ENCODE measurements around the gene NPPC. TPM values are rescaled to one million over a fixed set of nuclear protein-coding genes. Genes with fewer than 3 reads are reported as not detected.

The NPPC gene
- total RNA-seq, 1 experiment from 2014 or later, result not detected

GRCh38 chr2:231957913-231958763 lies 31.9 kb upstream of the NPPC start:
- Histone ChIP-seq H3F3A (ENCODE audit: low read length, unreplicated experiment) (no peaks in the 10 kb centered on the region), H3K9me2 (replicated peaks; ENCODE audit: low read length) (no peaks in the 10 kb centered on the region), H3K4me2 (ENCODE audit: low read length) (no peak overlapping the region), H3K27me3 (ENCODE audit: low read length) (no peaks in the 10 kb centered on the region), H4K20me1 (ENCODE audit: low read length) (no peaks in the 10 kb centered on the region), H3K27ac (ENCODE audit: low read length) (no peak overlapping the region), H3K9me3 (ENCODE audit: low read length) (no peaks in the 10 kb centered on the region), H3K4me3 (ENCODE audit: low read length) (no peak overlapping the region), H3K4me1 (ENCODE audit: insufficient read depth, low read length) (peaks cover 7% of the 10 kb centered on the region), H3K36me3 (ENCODE audit: low read depth, low read length) (no peaks in the 10 kb centered on the region), H3K79me2 (ENCODE audit: low read length) (peaks cover 18% of the 10 kb centered on the region), H2AFZ (ENCODE audit: low read length) (no peak overlapping the region), H3K9ac (ENCODE audit: low read length) (no peak overlapping the region)
- BruUV-seq (replicated peaks), result no TSS peak
- ATAC-seq (no peak), DNase-seq (no peak)
- no peak for TF ChIP-seq EZH2phosphoT487 (IDR thresholded peaks at IDR 0.05; ENCODE audit: borderline replicate concordance, low read length)
- TF ChIP-seq CTCF (conservative IDR thresholded peaks at IDR 0.05; ENCODE audit: low read depth, low read length), result no peak
- no peak for TF ChIP-seq EZH2 (IDR thresholded peaks at IDR 0.05; ENCODE audit: low read length, unreplicated experiment)
- intact Hi-C loops (cut with micrococcal nuclease), result no loop called here
- CTCF ChIA-PET, result no interaction called here
- POLR2A ChIA-PET (ENCODE audit: unreplicated experiment), result no interaction called here

DNA sequence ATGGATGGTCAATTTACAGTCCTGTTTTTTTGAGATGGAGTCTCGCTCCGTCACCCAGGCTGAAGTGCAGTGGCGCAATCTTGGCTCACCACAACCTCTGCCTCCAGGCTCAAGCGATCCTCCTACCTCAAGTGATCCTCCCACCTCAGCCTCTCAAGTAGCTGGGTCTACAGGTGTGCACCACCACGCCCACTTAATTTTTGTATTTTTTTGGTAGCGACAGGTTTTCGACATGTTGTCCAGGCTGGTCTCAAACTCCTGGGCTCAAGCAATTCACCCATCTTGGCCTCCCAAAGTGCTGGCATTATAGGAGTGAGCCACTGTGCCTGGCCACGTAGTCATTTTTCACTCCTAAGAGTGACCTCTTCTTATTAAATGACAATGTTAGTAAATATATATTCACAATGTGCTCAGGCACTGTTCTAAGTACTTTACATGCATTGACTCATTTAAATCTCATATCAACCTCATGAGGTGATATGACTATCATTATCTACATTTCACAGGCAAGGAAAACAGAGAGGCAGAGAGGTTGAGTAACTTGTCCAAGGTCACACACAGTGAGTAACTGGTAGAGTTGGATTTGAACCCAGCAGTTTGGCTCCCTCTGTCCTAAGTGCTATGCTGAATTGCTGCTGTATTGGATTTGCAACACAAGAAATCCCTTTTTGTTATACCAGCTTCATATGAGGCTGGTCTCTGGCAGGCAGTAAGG lies 29.7 kb upstream of the NPPC start:
- Histone ChIP-seq H3K4me3 (ENCODE audit: low read length) (no peak overlapping the region), H3K9me3 (ENCODE audit: low read length) (no peaks in the 10 kb centered on the region), H3K4me1 (ENCODE audit: insufficient read depth, low read length) (peaks cover 2% of the 10 kb centered on the region), H3K27me3 (ENCODE audit: low read length) (no peaks in the 10 kb centered on the region), H3K79me2 (ENCODE audit: low read length) (0 out of 2 replicates have a peak, but pooled peaks cover 2% of the 10 kb centered on the region), H3K27ac (ENCODE audit: low read length) (no peak overlapping the region), H3K9ac (ENCODE audit: low read length) (no peak overlapping the region), H3F3A (ENCODE audit: low read length, unreplicated experiment) (no peaks in the 10 kb centered on the region), H4K20me1 (ENCODE audit: low read length) (no peaks in the 10 kb centered on the region), H2AFZ (ENCODE audit: low read length) (no peak overlapping the region), H3K9me2 (replicated peaks; ENCODE audit: low read length) (no peaks in the 10 kb centered on the region), H3K36me3 (ENCODE audit: low read depth, low read length) (no peaks in the 10 kb centered on the region), H3K4me2 (ENCODE audit: low read length) (no peak overlapping the region)
- CTCF ChIA-PET, result no interaction called here
- POLR2A ChIA-PET (ENCODE audit: unreplicated experiment), result no interaction called here
- ATAC-seq, result no peak
- TF ChIP-seq CTCF (conservative IDR thresholded peaks at IDR 0.05; ENCODE audit: low read depth, low read length) (no peak), EZH2 (IDR thresholded peaks at IDR 0.05; ENCODE audit: low read length, unreplicated experiment) (no peak), EZH2phosphoT487 (IDR thresholded peaks at IDR 0.05; ENCODE audit: borderline replicate concordance, low read length) (no peak)
- no TSS peak for BruUV-seq (replicated peaks)
- DNase-seq, result no peak
- intact Hi-C loops (cut with micrococcal nuclease), result no loop called here
